K562 (cell line): Measurements from ENCODE around the gene PGD. TPM values are rescaled to one million over a fixed set of nuclear protein-coding genes. Genes with fewer than 3 reads are reported as not detected.

Source experiments
- ATAC-seq: fragments of 200-7000 bp; cut with Tn5 transposase; 3 replicates; pipeline ENCODE4 v1.9.1; 2020; ENCODE audit warnings: moderate library complexity
- BruUV-seq: library from RNA; stranded (reverse); fragments of 400-500 nt; replicated peaks from 2 replicates; lab custom pipeline; 2021; lab: Mats Ljungman, UMichigan
- CTCF ChIA-PET: fragments of 300-600 bp; formaldehyde crosslinking; extraction: SDS; loops from one replicate; lab custom pipeline; 2021; ENCODE audit warnings: low intra/inter-chr PET ratio; lab: Yijun Ruan, JAX
- POLR2A ChIA-PET: fragments of 300-600, 350-650 bp; sonication (Branson Sonifier 250); formaldehyde crosslinking; extraction: SDS; loops from one replicate; lab custom pipeline; 2021; ENCODE audit warnings: antibody characterized with exemption, inconsistent platforms; lab: Yijun Ruan, JAX
- DNase-seq, 4 experiments: peaks; one replicate each; pipeline versions ENCODE4 v3.0.0 to v3.0.0-alpha.2; 2011 to 2018; ENCODE audit warnings: low spot score in 3 of 4, mixed read lengths in 3 of 4; ENCODE audit errors: extremely low read depth in 1 of 4
- FAIRE-seq: peaks from 2 replicates; lab custom pipeline; 2011; peaks lifted over from hg19 to GRCh38; lab: Jason Lieb, UNC
- H2AFZ ChIP-seq: 2 replicates; pipeline ENCODE4 v1.6.0; 2011; ENCODE audit warnings: low read depth, low read length, control low read depth, inconsistent platforms
- H3K27ac ChIP-seq: fragments of 200-600 bp; 3 replicates; pipeline ENCODE4 v1.8.0; 2011; ENCODE audit warnings: low read depth, mild to moderate bottlenecking, control low read depth, inconsistent platforms, low read length, moderate library complexity, mixed read lengths; ENCODE audit errors: extremely low read depth
- H3K27me3 ChIP-seq, 2 experiments: fragments of 300-600 bp in 1 of 2; 2 replicates in 1 of 2; 3 replicates in 1 of 2; pipeline versions ENCODE4 v1.6.0 to v1.8.0; 2011; ENCODE audit warnings: inconsistent platforms in 2 of 2, low read length in 2 of 2, mild to moderate bottlenecking in 1 of 2, mixed read lengths in 1 of 2, moderate library complexity in 1 of 2; ENCODE audit not compliant: control insufficient read depth in 2 of 2, insufficient read depth in 2 of 2
- H3K36me3 ChIP-seq: fragments of 300-600 bp; 3 replicates; pipeline ENCODE4 v1.8.0; 2011; ENCODE audit warnings: mild to moderate bottlenecking, low read length, inconsistent platforms; ENCODE audit not compliant: control insufficient read depth, insufficient read depth
- H3K4me1 ChIP-seq, 2 experiments: fragments of 200-600 bp in 1 of 2; replicated peaks in 1 of 2; 2 replicates in 1 of 2; 3 replicates in 1 of 2; pipeline versions ENCODE4 v1.5.1 to v1.8.0; 2011; ENCODE audit warnings: inconsistent platforms in 2 of 2, low read length in 2 of 2, mild to moderate bottlenecking in 1 of 2, mixed read lengths in 1 of 2, moderate library complexity in 1 of 2; ENCODE audit not compliant: control insufficient read depth in 2 of 2, insufficient read depth in 2 of 2
- H3K4me2 ChIP-seq: 2 replicates; pipeline ENCODE4 v1.6.1; 2011; ENCODE audit warnings: low read length, control low read depth, inconsistent platforms, mixed read lengths; ENCODE audit not compliant: insufficient read depth
- H3K4me3 ChIP-seq: fragments of 200-600 bp; sonication (generic), shearing (Covaris generic); 2 replicates; pipeline ENCODE4 v1.5.1; 2016; ENCODE audit warnings: control low read depth, inconsistent platforms
- H3K79me2 ChIP-seq: fragments of 200-600 bp; 3 replicates; pipeline ENCODE4 v1.8.0; 2011; ENCODE audit warnings: low read length, inconsistent platforms; ENCODE audit not compliant: control insufficient read depth, insufficient read depth
- H3K9ac ChIP-seq, 2 experiments: 2 replicates each; pipeline versions ENCODE4 v1.6.0 to v1.6.1; 2011; ENCODE audit warnings: low read depth in 2 of 2, low read length in 2 of 2, control low read depth in 1 of 2, inconsistent platforms in 1 of 2, mild to moderate bottlenecking in 1 of 2, mixed read lengths in 1 of 2; ENCODE audit not compliant: insufficient read depth in 1 of 2
- H3K9me1 ChIP-seq: one replicate; pipeline ENCODE4 v1.6.0; 2011; ENCODE audit warnings: inconsistent platforms, mild to moderate bottlenecking, low read length, moderate library complexity; ENCODE audit not compliant: control insufficient read depth, insufficient read depth
- H3K9me3 ChIP-seq: replicated peaks from 2 replicates; pipeline ENCODE4 v1.5.1; 2011; ENCODE audit warnings: low read depth, low read length, inconsistent platforms; ENCODE audit not compliant: control insufficient read depth, insufficient read depth
- H4K20me1 ChIP-seq: replicated peaks from 2 replicates; pipeline ENCODE4 v1.6.1; 2011; ENCODE audit warnings: low read length, inconsistent platforms, mixed read lengths; ENCODE audit not compliant: control insufficient read depth, insufficient read depth
- HNRNPK ChIP-seq: fragments of 200-400 bp; formaldehyde crosslinking; IDR thresholded peaks from one replicate; pipeline ENCODE4 v1.6.1; 2018; ENCODE audit warnings: mild to moderate bottlenecking, low read depth, low read length; ENCODE audit not compliant: poor library complexity, severe bottlenecking
- MAFG ChIP-seq: fragments of 450-650 bp; conservative IDR thresholded peaks from 2 replicates; pipeline ENCODE4 v1.6.1; 2016; ENCODE audit warnings: missing genetic modification characterization, missing compliant biosample characterization
- MAFK ChIP-seq: IDR thresholded peaks from 2 replicates; pipeline ENCODE4 v1.6.1; 2011; ENCODE audit warnings: low read length, improper control_type of control experiment
- NFIC ChIP-seq: fragments of 450-650 bp; IDR thresholded peaks from 2 replicates; pipeline ENCODE4 v1.6.1; 2017; ENCODE audit warnings: mild to moderate bottlenecking, inconsistent platforms
- ZFP36 ChIP-seq: fragments of 150-350 bp; IDR thresholded peaks from 2 replicates; pipeline ENCODE4 v1.6.1; 2018; ENCODE audit warnings: low read length, low read depth; ENCODE audit not compliant: partially characterized antibody
- ZNF316 ChIP-seq: fragments of 450-650 bp; IDR thresholded peaks from 2 replicates; pipeline ENCODE4 v1.6.1; 2016
- WGBS: fragments of 100-300 bp; shearing (Covaris generic); methylation state at CpG from one replicate; pipeline ENCODE4 v1.1.6; 2016; ENCODE audit warnings: low coverage, mixed read lengths; ENCODE audit not compliant: insufficient coverage; ENCODE audit errors: missing lambda C conversion rate; 5-methylcytosine and 5-hydroxymethylcytosine counted together
- in situ Hi-C: fragments of 300-500 bp; cut with MboI; formaldehyde crosslinking; loops from 4 replicates; pipeline ENCODE4 v1.15.0; 2018; ENCODE audit warnings: inconsistent platforms, mixed read lengths
- intact Hi-C: fragments of 100-400 bp; cut with micrococcal nuclease; formaldehyde crosslinking; loops from 2 replicates; pipeline ENCODE4 v1.14.2; 2022
- polyA plus RNA-seq, 8 experiments: library from polyadenylated mRNA; depleted of rRNA in 4 of 8; stranded (reverse) in 5 of 8; unstranded in 3 of 8; fragments of >200 nt; fragmentation: Nextera tagmentation in 2 of 8; fragmentation: Illumina TruSeq in 1 of 8; extraction: Ambion mirVana in 2 of 8; extraction: Trizol in 1 of 8; gene quantifications; 2 replicates each; pipeline versions ENCODE4 v1.2.1 to v1.2.3, GENCODE V29; 2011 to 2014; ENCODE audit warnings: inconsistent platforms in 1 of 8, missing spikeins in 1 of 8
- total RNA-seq, 7 experiments: library from RNA; depleted of rRNA in 6 of 7; stranded (reverse); fragments of >200 nt in 6 of 7; fragmentation: Illumina TruSeq in 2 of 7; extraction: Trizol in 2 of 7; gene quantifications; 2 replicates each; pipeline versions ENCODE4 v1.2.1 to v1.2.3, GENCODE V29; 2011 to 2021; ENCODE audit warnings: low replicate concordance in 1 of 7
- TF ChIP-seq, protein P1 (sequence below), 2 experiments: fragments of 450-650 bp; IDR thresholded peaks; 2 replicates each; pipeline ENCODE4 v1.6.1; 2018; ENCODE audit warnings: mild to moderate bottlenecking in 2 of 2, low read depth in 1 of 2; ENCODE audit not compliant: partially characterized antibody in 2 of 2

Gene PGD
- total and polyA plus RNA-seq, 9 of the 15 experiments (the other 6 are each of a cell fraction or from before 2014, with no cell fraction given) = 177 to 542 (median 270) TPM

DNA sequence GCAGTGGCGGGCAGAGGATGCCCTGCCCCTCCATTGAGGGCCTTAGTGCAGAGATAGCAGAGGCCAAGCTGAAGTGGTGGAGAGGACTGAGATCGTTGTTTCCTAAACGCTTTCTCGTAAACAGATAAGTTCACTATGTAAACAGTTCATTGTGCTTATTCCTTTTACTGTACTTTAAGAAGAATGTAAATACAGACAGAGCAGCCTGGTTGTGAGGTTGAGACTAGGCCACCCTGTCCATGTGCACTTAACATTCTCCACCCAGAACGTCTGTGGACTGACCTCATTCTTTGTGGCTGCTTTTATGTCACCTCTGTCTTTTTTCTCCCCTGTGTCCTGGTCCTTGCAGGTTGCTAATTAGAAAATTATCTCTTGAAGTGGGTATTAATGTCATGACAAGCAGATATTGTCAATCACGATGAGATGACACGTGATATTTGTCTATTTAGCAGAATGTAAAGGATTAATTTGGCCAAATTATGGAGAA lies 39.9 kb downstream of the PGD start:
- H3K27me3 ChIP-seq = no peaks in the 10 kb centered on the region
- WGBS = 46% methylated on average over 7 of the region's 7 CpGs
- H3K4me3 ChIP-seq = no peak overlapping the region
- no TSS peak for BruUV-seq
- H3K9me1 ChIP-seq = no peaks in the 10 kb centered on the region
- DNase-seq (no peak), ATAC-seq (peak; percentile 41; the same call in 1 of the 3 replicates), FAIRE-seq (no peak)
- no peaks in the 10 kb centered on the region for H3K4me1 ChIP-seq
- POLR2A ChIA-PET = interaction anchor here (1.1 kb wide), 1 partner anchor 11 kb away, joined by 3 read pairs; the partner anchor contains the start of gene CORT
- CTCF ChIA-PET = no interaction called here
- intact Hi-C loops (no loop called here), in situ Hi-C loops (no loop called here)
- no peaks in the 10 kb centered on the region for H3K36me3 ChIP-seq
- no peak overlapping the region for H3K9ac ChIP-seq
- H4K20me1 ChIP-seq = no peaks in the 10 kb centered on the region
- no peak overlapping the region for H3K4me2 ChIP-seq
- H2AFZ ChIP-seq = no peak overlapping the region
- no peak overlapping the region for H3K27ac ChIP-seq
- no peaks in the 10 kb centered on the region for H3K79me2 ChIP-seq
- TF ChIP-seq MAFG (tag) (peak; percentile 17; the same call in 1 of the 2 replicates), ZFP36 (no peak), ZNF316 (peak; percentile 74), MAFK (0 out of 2 replicates have a peak, but pooled peaks have one; percentile 13), HNRNPK (no peak), NFIC (peak; percentile 41)
- TF ChIP-seq, protein P1, sequence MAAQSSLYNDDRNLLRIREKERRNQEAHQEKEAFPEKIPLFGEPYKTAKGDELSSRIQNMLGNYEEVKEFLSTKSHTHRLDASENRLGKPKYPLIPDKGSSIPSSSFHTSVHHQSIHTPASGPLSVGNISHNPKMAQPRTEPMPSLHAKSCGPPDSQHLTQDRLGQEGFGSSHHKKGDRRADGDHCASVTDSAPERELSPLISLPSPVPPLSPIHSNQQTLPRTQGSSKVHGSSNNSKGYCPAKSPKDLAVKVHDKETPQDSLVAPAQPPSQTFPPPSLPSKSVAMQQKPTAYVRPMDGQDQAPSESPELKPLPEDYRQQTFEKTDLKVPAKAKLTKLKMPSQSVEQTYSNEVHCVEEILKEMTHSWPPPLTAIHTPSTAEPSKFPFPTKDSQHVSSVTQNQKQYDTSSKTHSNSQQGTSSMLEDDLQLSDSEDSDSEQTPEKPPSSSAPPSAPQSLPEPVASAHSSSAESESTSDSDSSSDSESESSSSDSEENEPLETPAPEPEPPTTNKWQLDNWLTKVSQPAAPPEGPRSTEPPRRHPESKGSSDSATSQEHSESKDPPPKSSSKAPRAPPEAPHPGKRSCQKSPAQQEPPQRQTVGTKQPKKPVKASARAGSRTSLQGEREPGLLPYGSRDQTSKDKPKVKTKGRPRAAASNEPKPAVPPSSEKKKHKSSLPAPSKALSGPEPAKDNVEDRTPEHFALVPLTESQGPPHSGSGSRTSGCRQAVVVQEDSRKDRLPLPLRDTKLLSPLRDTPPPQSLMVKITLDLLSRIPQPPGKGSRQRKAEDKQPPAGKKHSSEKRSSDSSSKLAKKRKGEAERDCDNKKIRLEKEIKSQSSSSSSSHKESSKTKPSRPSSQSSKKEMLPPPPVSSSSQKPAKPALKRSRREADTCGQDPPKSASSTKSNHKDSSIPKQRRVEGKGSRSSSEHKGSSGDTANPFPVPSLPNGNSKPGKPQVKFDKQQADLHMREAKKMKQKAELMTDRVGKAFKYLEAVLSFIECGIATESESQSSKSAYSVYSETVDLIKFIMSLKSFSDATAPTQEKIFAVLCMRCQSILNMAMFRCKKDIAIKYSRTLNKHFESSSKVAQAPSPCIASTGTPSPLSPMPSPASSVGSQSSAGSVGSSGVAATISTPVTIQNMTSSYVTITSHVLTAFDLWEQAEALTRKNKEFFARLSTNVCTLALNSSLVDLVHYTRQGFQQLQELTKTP (IDR thresholded peaks at IDR 0.05; ENCODE audit: low read depth in 1 of 2, partially characterized antibody in 2 of 2) = peak in 1 of 2 experiments; percentile 87
- no peaks in the 10 kb centered on the region for H3K9me3 ChIP-seq
